ENCODE measurements around the gene PCDHGC5.

The PCDHGC5 gene

DNA sequence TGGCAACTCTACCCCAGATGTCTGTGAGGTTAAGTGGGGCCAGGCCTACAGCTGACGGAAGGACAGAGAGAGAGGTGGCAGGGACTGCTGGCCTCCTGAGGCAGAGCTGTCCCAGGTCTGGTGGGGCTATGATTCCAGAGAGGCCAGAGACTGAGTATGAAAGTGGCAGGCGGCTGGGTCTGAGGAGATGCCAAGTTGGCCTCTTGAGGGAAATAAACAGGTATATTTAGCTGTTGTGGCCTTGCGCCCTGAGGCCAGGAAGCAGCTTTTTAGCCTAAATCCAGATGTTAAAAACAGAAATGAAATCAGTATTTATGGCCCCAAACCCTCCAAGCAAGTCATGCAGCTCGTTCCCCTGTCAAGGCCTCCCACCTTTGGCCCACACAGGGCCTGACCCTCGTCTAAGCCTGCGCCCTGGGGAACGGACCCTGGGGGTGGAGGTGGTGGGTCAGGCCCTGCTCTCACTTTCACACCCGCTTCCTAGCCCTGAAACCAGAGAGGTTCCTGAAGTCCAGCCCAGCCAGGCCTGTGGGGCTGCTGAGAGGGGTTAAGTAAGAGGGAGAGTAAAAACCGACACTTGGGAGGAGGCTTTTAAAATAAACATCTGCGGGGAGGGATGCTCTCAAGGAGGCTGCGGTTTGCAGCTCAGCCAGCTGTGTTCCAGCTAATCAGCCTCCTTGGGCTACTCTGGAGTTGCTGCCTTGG lies 18.7 kb downstream of the PCDHGC5 start:
- TF ChIP-seq, protein P1, sequence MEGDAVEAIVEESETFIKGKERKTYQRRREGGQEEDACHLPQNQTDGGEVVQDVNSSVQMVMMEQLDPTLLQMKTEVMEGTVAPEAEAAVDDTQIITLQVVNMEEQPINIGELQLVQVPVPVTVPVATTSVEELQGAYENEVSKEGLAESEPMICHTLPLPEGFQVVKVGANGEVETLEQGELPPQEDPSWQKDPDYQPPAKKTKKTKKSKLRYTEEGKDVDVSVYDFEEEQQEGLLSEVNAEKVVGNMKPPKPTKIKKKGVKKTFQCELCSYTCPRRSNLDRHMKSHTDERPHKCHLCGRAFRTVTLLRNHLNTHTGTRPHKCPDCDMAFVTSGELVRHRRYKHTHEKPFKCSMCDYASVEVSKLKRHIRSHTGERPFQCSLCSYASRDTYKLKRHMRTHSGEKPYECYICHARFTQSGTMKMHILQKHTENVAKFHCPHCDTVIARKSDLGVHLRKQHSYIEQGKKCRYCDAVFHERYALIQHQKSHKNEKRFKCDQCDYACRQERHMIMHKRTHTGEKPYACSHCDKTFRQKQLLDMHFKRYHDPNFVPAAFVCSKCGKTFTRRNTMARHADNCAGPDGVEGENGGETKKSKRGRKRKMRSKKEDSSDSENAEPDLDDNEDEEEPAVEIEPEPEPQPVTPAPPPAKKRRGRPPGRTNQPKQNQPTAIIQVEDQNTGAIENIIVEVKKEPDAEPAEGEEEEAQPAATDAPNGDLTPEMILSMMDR (IDR thresholded peaks at IDR 0.05; ENCODE audit: poor library complexity, severe bottlenecking) = no peak
- DNase-seq (ENCODE audit: low spot score) (no peak), ATAC-seq (ENCODE audit: low read depth) (no peak)
- H3K4me3 ChIP-seq (ENCODE audit: severe bottlenecking) = no peak overlapping the region
- peak overlapping the region; percentile 88 for H3K27ac ChIP-seq (ENCODE audit: poor library complexity, severe bottlenecking)
- no peaks in the 10 kb centered on the region for H3K9me3 ChIP-seq (ENCODE audit: severe bottlenecking)
- peaks cover 11% of the 10 kb centered on the region; the same call in 1 of the 2 replicates for H3K36me3 ChIP-seq (ENCODE audit: low read depth)
- no peaks in the 10 kb centered on the region for H3K27me3 ChIP-seq (ENCODE audit: insufficient read depth, poor library complexity, severe bottlenecking)
- H3K4me1 ChIP-seq (ENCODE audit: insufficient read depth, poor library complexity, severe bottlenecking) = peaks cover 17% of the 10 kb centered on the region

DNA sequence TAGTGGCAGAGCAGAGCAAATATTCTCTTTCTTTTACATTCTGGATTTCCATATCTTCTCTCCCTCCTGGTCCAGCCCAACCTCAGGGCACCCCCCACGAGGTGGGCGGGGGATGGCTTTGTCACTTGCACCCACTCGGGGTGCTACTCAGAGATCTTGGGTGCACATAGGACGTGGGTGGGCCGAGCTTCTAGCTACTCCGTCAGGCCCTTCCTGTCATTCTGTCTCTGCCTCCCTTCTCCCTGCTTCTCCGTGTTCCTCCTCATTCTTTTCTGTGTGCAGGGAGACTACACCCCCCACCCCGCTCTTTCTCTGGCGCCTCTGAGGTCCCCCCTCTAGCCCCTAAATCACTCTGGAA lies 19.5 kb downstream of the PCDHGC5 start:
- peaks cover 14% of the 10 kb centered on the region for H3K36me3 ChIP-seq (ENCODE audit: low read depth)
- no peak for DNase-seq (ENCODE audit: low spot score)
- TF ChIP-seq, protein P1 (IDR thresholded peaks at IDR 0.05; ENCODE audit: poor library complexity, severe bottlenecking) = no peak
- H3K27me3 ChIP-seq (ENCODE audit: insufficient read depth, poor library complexity, severe bottlenecking) = no peaks in the 10 kb centered on the region
- no peak for ATAC-seq (ENCODE audit: low read depth)
- H3K4me3 ChIP-seq (ENCODE audit: severe bottlenecking) = no peak overlapping the region
- peak overlapping the region; percentile 88 for H3K27ac ChIP-seq (ENCODE audit: poor library complexity, severe bottlenecking)
- peaks cover 25% of the 10 kb centered on the region for H3K4me1 ChIP-seq (ENCODE audit: insufficient read depth, poor library complexity, severe bottlenecking)
- H3K9me3 ChIP-seq (ENCODE audit: severe bottlenecking) = no peaks in the 10 kb centered on the region

DNA sequence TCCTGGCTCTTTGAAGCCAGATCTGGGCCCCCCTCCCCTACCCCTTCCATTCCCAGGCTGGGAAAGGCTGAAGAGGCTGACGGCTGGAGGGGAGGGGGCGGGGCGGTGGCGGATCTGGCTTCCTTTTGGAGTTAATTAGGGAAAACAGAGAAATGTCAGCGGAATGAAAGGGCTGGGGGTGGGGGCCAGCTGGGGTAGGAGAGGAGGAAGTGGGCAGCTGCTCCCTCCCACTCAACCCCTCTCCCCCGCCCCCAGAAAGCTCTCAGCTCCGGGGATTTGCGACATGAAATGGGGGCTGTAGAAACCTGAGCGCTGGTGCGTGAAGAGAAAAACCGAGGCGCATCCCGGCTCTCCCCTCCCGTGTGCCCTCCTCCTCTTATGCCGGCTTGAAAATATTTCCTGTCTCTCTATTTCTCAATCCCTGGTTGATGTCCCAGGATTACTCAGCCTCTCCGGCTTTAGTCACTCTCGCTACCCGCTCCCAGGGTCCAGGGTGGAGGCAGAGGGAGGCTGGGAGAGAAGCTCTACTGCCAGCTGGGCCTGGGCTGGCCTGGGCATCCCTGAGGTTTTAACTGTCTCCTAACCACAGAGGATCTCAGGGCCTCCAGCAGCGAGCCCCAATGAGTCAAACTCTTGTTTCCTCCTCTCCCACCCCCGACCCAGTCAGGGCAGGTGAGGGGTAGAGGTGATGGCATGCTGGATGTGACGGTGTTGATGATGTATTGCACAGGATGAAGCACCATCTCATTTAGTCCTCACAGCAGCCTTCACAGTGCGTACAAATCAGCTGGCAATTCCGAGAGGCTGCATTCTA lies 20.1 kb downstream of the PCDHGC5 start:
- peaks cover 30% of the 10 kb centered on the region for H3K4me1 ChIP-seq (ENCODE audit: insufficient read depth, poor library complexity, severe bottlenecking)
- no peaks in the 10 kb centered on the region for H3K9me3 ChIP-seq (ENCODE audit: severe bottlenecking)
- H3K36me3 ChIP-seq (ENCODE audit: low read depth) = peaks cover 14% of the 10 kb centered on the region
- H3K27me3 ChIP-seq (ENCODE audit: insufficient read depth, poor library complexity, severe bottlenecking) = no peaks in the 10 kb centered on the region
- H3K4me3 ChIP-seq (ENCODE audit: severe bottlenecking) = no peak overlapping the region
- DNase-seq (ENCODE audit: low spot score) = peak; percentile 91
- TF ChIP-seq, protein P1 (IDR thresholded peaks at IDR 0.05; ENCODE audit: poor library complexity, severe bottlenecking) = no peak
- ATAC-seq (ENCODE audit: low read depth) = peak; percentile 86
- H3K27ac ChIP-seq (ENCODE audit: poor library complexity, severe bottlenecking) = peak overlapping the region; percentile 88

DNA sequence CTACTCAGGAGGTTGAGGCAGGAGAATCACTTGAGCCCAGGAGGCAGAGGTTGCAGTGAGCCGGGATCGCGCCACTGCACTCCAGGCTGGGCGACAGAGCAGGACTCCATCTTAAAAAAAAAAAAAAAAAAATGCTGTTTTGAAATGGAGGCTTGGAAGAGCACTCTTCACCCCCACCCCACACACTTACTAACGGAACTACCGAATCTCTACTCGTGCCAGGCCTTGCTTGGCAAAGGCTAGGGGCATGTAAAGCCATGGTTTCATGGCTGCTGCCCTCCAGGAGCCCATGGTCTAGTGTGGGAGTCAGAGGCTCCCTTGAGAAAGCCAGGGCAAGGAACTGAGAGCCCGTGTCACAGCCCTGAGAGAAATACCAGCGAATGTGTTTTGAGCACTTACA lies 21.3 kb downstream of the PCDHGC5 start:
- peaks cover 14% of the 10 kb centered on the region for H3K36me3 ChIP-seq (ENCODE audit: low read depth)

More for the DNA sequence above, 21.3 kb downstream of the PCDHGC5 start:
- TF ChIP-seq, protein P1 (IDR thresholded peaks at IDR 0.05; ENCODE audit: poor library complexity, severe bottlenecking) = no peak
- ATAC-seq (ENCODE audit: low read depth) (no peak), DNase-seq (ENCODE audit: low spot score) (no peak)
- Histone ChIP-seq H3K27ac (ENCODE audit: poor library complexity, severe bottlenecking) (peak overlapping the region; percentile 88), H3K4me1 (ENCODE audit: insufficient read depth, poor library complexity, severe bottlenecking) (peaks cover 42% of the 10 kb centered on the region), H3K4me3 (ENCODE audit: severe bottlenecking) (no peak overlapping the region), H3K9me3 (ENCODE audit: severe bottlenecking) (no peaks in the 10 kb centered on the region), H3K27me3 (ENCODE audit: insufficient read depth, poor library complexity, severe bottlenecking) (no peaks in the 10 kb centered on the region)

All from RWPE2 (cell line).